ENCODE results near the gene CREB3L1. TPM values are rescaled to one million over a fixed set of nuclear protein-coding genes. Genes with fewer than 3 reads are reported as not detected.

Gene CREB3L1
- total RNA-seq, 2 donors from 2014 or later = 8.8 to 9.9 TPM

GRCh38 chr11:46265764-46266163 lies 11.7 kb upstream of the CREB3L1 start:
- Mint-ChIP-seq H3K27me3 (ENCODE audit: insufficient read depth) (peaks cover 2% of the 10 kb centered on the region), H3K9me3 (no peaks in the 10 kb centered on the region), H3K4me3 (no peak overlapping the region), H3K27ac (no peak overlapping the region), H3K4me1 (peaks cover under 1% of the 10 kb centered on the region), H3K36me3 (ENCODE audit: low read depth) (no peaks in the 10 kb centered on the region)
- H3K27me3 ChIP-seq (ENCODE audit: control insufficient read depth, insufficient read depth, low read length, poor library complexity, severe bottlenecking) = no peaks in the 10 kb centered on the region
- TF ChIP-seq CTCF (conservative IDR thresholded peaks at IDR 0.05) = no peak
- 90 to 91% methylated on average over 6 to 7 of the region's 7 CpGs for WGBS, 2 experiments (ENCODE audit: insufficient coverage in 1 of 2, insufficient read length in 1 of 2)
- H3K9ac ChIP-seq (ENCODE audit: extremely low read depth, low read length, poor library complexity, severe bottlenecking) = no peak overlapping the region
- H3K27ac ChIP-seq (ENCODE audit: low read depth, low read length) = no peak overlapping the region
- no peak for DNase-seq
- H3K4me3 ChIP-seq (ENCODE audit: low read length) = no peak overlapping the region
- H3K36me3 ChIP-seq (ENCODE audit: control insufficient read depth, insufficient read depth, low read length) = no peaks in the 10 kb centered on the region
- H3K4me1 ChIP-seq (ENCODE audit: control insufficient read depth, insufficient read depth, low read length) = no peaks in the 10 kb centered on the region
- no peaks in the 10 kb centered on the region for H3K9me3 ChIP-seq (ENCODE audit: control insufficient read depth, low read length)

- no peak overlapping the region for H3K27ac Mint-ChIP-seq
Observed at GRCh38 chr11:46267930-46268329, 9.5 kb upstream of the CREB3L1 start.

GRCh38 chr11:46270684-46271083 lies 6.8 kb upstream of the CREB3L1 start:
- Mint-ChIP-seq H3K4me3 (no peak overlapping the region), H3K9me3 (no peaks in the 10 kb centered on the region), H3K27ac (no peak overlapping the region), H3K4me1 (peaks cover 43% of the 10 kb centered on the region), H3K27me3 (ENCODE audit: insufficient read depth) (peaks cover 4% of the 10 kb centered on the region), H3K36me3 (ENCODE audit: low read depth) (no peaks in the 10 kb centered on the region)
- DNase-seq = no peak
- no peaks in the 10 kb centered on the region for H3K9me3 ChIP-seq (ENCODE audit: control insufficient read depth, low read length)
- TF ChIP-seq CTCF (conservative IDR thresholded peaks at IDR 0.05) = no peak
- H3K9ac ChIP-seq (ENCODE audit: extremely low read depth, low read length, poor library complexity, severe bottlenecking) = no peak overlapping the region
- H3K4me1 ChIP-seq (ENCODE audit: control insufficient read depth, insufficient read depth, low read length) = peaks cover 18% of the 10 kb centered on the region
- H3K36me3 ChIP-seq (ENCODE audit: control insufficient read depth, insufficient read depth, low read length) = no peaks in the 10 kb centered on the region
- H3K4me3 ChIP-seq (ENCODE audit: low read length) = no peak overlapping the region
- no peaks in the 10 kb centered on the region for H3K27me3 ChIP-seq (ENCODE audit: control insufficient read depth, insufficient read depth, low read length, poor library complexity, severe bottlenecking)
- 90% methylated on average over 5 of the region's 5 CpGs; no CpG with 5 or more reads in 1 of the 2 experiments for WGBS, 2 experiments (ENCODE audit: insufficient coverage in 1 of 2, insufficient read length in 1 of 2)
- no peak overlapping the region for H3K27ac ChIP-seq (ENCODE audit: low read depth, low read length)

More at GRCh38 chr11:46267930-46268329, 9.5 kb upstream of the CREB3L1 start:
- Mint-ChIP-seq H3K4me3 (no peak overlapping the region), H3K4me1 (peaks cover 18% of the 10 kb centered on the region), H3K27me3 (ENCODE audit: insufficient read depth) (peaks cover 5% of the 10 kb centered on the region), H3K36me3 (ENCODE audit: low read depth) (no peaks in the 10 kb centered on the region), H3K9me3 (no peaks in the 10 kb centered on the region)
- H3K9ac ChIP-seq (ENCODE audit: extremely low read depth, low read length, poor library complexity, severe bottlenecking) = no peak overlapping the region
- no peaks in the 10 kb centered on the region for H3K9me3 ChIP-seq (ENCODE audit: control insufficient read depth, low read length)
- peaks cover 3% of the 10 kb centered on the region for H3K4me1 ChIP-seq (ENCODE audit: control insufficient read depth, insufficient read depth, low read length)
- DNase-seq = no peak
- H3K36me3 ChIP-seq (ENCODE audit: control insufficient read depth, insufficient read depth, low read length) = no peaks in the 10 kb centered on the region
- no peak overlapping the region for H3K4me3 ChIP-seq (ENCODE audit: low read length)
- H3K27me3 ChIP-seq (ENCODE audit: control insufficient read depth, insufficient read depth, low read length, poor library complexity, severe bottlenecking) = no peaks in the 10 kb centered on the region
- H3K27ac ChIP-seq (ENCODE audit: low read depth, low read length) = no peak overlapping the region
- no peak for TF ChIP-seq CTCF (conservative IDR thresholded peaks at IDR 0.05)

All from endodermal cell (in vitro differentiated cells).